DOHH2 (cell line): ENCODE measurements around the gene EVC.

Experiments
- H3F3A ChIP-seq: fragments of 200-600 bp; sonication (generic), shearing (Covaris generic); 2 replicates; pipeline ENCODE4 v1.6.0; 2016; ENCODE audit warnings: antibody characterized with exemption, mild to moderate bottlenecking; ENCODE audit not compliant: control insufficient read depth, insufficient read depth
- H3K27ac ChIP-seq: fragments of 200-600 bp; sonication (generic); 2 replicates; pipeline ENCODE4 v1.5.1; 2014; ENCODE audit warnings: low read depth, mild to moderate bottlenecking, low read length, moderate library complexity
- H3K27me3 ChIP-seq: fragments of 200-600 bp; sonication (generic); 2 replicates; pipeline ENCODE4 v1.6.1; 2014; ENCODE audit warnings: mild to moderate bottlenecking, low read length, mixed read lengths; ENCODE audit not compliant: control insufficient read depth
- H3K36me3 ChIP-seq: fragments of 200-600 bp; sonication (generic); 2 replicates; pipeline ENCODE4 v1.6.1; 2014; ENCODE audit warnings: mild to moderate bottlenecking, low read length, moderate library complexity, mixed read lengths; ENCODE audit not compliant: control insufficient read depth
- H3K4me1 ChIP-seq: fragments of 200-600 bp; sonication (generic); 2 replicates; pipeline ENCODE4 v1.6.1; 2014; ENCODE audit warnings: mild to moderate bottlenecking, low read length, mixed read lengths; ENCODE audit not compliant: control insufficient read depth
- H3K4me2 ChIP-seq: fragments of 200-600 bp; sonication (generic); 2 replicates; pipeline ENCODE4 v1.6.0; 2014; ENCODE audit warnings: mild to moderate bottlenecking, low read length, moderate library complexity
- H3K4me3 ChIP-seq: fragments of 200-600 bp; sonication (generic); 2 replicates; pipeline ENCODE4 v1.5.1; 2014; ENCODE audit warnings: mild to moderate bottlenecking, low read length, mixed read lengths
- H3K79me2 ChIP-seq: fragments of 200-600 bp; sonication (generic); 2 replicates; pipeline ENCODE4 v1.6.1; 2014; ENCODE audit warnings: mild to moderate bottlenecking, low read length, mixed read lengths; ENCODE audit not compliant: control insufficient read depth
- H3K9me2 ChIP-seq: fragments of 200-600 bp; sonication (generic); replicated peaks from 2 replicates; pipeline ENCODE4 v1.6.1; 2014; ENCODE audit warnings: mild to moderate bottlenecking, low read length, mixed read lengths; ENCODE audit not compliant: control insufficient read depth
- H3K9me3 ChIP-seq: fragments of 200-600 bp; sonication (generic); 2 replicates; pipeline ENCODE4 v1.6.1; 2014; ENCODE audit warnings: antibody characterized with exemption, low read length, mixed read lengths; ENCODE audit not compliant: control insufficient read depth, insufficient read depth
- H4K20me1 ChIP-seq: fragments of 200-600 bp; sonication (generic); 2 replicates; pipeline ENCODE4 v1.6.0; 2014; ENCODE audit warnings: low read depth, mild to moderate bottlenecking, antibody characterized with exemption, low read length, moderate library complexity; ENCODE audit not compliant: control insufficient read depth, insufficient read depth
- EZH2phosphoT487 ChIP-seq: fragments of 200-600 bp; sonication (generic); IDR thresholded peaks from 2 replicates; pipeline ENCODE4 v1.6.1; 2017; ENCODE audit warnings: borderline replicate concordance, mild to moderate bottlenecking, antibody characterized with exemption, low read length, moderate library complexity, mixed read lengths
- TF ChIP-seq, protein P1 (sequence below): fragments of 200-600 bp; sonication (generic); IDR thresholded peaks from one replicate; pipeline ENCODE4 v1.5.1; 2014; ENCODE audit warnings: antibody characterized with exemption, mild to moderate bottlenecking, low read depth, low read length; ENCODE audit not compliant: poor library complexity, severe bottlenecking

Gene EVC

DNA sequence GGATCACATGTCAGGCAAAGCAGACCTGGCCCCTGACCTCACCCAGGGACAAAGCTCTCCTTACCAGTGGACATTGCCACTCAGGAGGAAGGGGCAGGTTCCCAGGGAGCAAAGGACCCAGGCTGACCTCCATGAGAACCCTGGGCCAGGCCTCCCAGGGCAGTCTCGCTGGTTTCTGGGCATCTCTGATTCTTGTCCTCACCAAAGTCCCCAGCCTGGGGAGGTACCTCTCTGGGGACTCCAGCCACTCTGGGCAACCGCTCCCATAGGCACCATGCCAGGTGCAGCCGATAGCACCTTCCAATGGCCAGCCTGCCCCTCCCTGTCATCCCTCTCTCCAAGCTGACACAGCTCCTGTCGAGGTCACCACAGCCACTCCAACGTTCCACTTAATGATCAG is 10.5 kb upstream of the EVC start:
- no peaks in the 10 kb centered on the region for H3K9me3 ChIP-seq
- H3K4me1 ChIP-seq: no peaks in the 10 kb centered on the region
- no peak overlapping the region for H3K4me3 ChIP-seq
- no peak for TF ChIP-seq EZH2phosphoT487
- TF ChIP-seq, protein P1, sequence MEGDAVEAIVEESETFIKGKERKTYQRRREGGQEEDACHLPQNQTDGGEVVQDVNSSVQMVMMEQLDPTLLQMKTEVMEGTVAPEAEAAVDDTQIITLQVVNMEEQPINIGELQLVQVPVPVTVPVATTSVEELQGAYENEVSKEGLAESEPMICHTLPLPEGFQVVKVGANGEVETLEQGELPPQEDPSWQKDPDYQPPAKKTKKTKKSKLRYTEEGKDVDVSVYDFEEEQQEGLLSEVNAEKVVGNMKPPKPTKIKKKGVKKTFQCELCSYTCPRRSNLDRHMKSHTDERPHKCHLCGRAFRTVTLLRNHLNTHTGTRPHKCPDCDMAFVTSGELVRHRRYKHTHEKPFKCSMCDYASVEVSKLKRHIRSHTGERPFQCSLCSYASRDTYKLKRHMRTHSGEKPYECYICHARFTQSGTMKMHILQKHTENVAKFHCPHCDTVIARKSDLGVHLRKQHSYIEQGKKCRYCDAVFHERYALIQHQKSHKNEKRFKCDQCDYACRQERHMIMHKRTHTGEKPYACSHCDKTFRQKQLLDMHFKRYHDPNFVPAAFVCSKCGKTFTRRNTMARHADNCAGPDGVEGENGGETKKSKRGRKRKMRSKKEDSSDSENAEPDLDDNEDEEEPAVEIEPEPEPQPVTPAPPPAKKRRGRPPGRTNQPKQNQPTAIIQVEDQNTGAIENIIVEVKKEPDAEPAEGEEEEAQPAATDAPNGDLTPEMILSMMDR: no peak
- H3F3A ChIP-seq: no peaks in the 10 kb centered on the region
- no peaks in the 10 kb centered on the region for H3K9me2 ChIP-seq
- no peaks in the 10 kb centered on the region for H3K27me3 ChIP-seq
- no peaks in the 10 kb centered on the region for H3K79me2 ChIP-seq
- no peaks in the 10 kb centered on the region for H4K20me1 ChIP-seq
- H3K27ac ChIP-seq: no peak overlapping the region
- H3K36me3 ChIP-seq: no peaks in the 10 kb centered on the region
- H3K4me2 ChIP-seq: no peak overlapping the region

DNA sequence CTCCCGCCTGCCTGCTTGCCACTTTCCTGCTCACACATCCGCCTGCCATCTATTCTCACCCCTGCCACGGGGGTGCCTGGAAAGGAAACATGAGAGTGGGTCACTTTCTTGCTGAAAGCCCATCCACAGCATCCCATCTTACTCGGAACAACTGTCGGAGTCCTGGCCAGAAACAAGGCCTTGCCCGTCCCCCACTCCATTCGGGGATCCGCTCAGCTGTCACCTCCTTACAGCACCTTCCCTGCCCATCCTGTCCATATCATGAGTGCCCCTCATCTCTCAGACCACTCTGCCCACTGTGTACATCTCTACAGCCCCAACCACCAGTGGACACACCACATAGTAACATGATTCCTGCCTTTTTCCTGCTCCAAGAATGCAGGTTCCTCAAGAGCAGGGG is 9.0 kb upstream of the EVC start:
- no peak overlapping the region for H3K27ac ChIP-seq
- no peak overlapping the region for H3K4me3 ChIP-seq
- no peaks in the 10 kb centered on the region for H3F3A ChIP-seq
- H3K9me3 ChIP-seq: no peaks in the 10 kb centered on the region
- no peaks in the 10 kb centered on the region for H3K36me3 ChIP-seq
- TF ChIP-seq, protein P1: no peak
- no peak for TF ChIP-seq EZH2phosphoT487
- H3K4me1 ChIP-seq: no peaks in the 10 kb centered on the region
- no peaks in the 10 kb centered on the region for H3K79me2 ChIP-seq
- H3K27me3 ChIP-seq: no peaks in the 10 kb centered on the region
- no peaks in the 10 kb centered on the region for H4K20me1 ChIP-seq
- no peaks in the 10 kb centered on the region for H3K9me2 ChIP-seq
- no peak overlapping the region for H3K4me2 ChIP-seq

DNA sequence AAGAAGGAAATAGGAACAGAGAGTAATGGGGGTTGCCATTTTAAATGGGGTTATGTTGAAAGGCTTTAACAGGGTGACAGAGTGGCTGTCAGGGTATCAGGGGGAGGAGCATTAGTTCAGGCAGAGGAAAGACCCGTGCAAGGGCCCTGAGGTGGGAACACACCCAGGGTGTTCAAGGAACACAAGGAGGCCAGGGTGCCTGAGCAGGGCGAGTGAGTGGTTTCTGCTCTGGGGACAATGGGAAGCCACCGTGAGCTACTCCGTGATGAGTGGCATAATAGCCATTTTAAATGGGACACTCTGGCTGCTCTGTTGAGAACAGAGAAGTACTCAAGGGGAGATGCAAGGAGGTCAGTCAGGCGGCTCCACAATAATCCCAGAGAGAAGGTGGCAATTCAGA is 7.2 kb upstream of the EVC start:
- no peak overlapping the region for H3K4me2 ChIP-seq

More for the DNA sequence above, 7.2 kb upstream of the EVC start:
- Histone ChIP-seq H3K27ac (no peak overlapping the region), H3K9me3 (no peaks in the 10 kb centered on the region), H3F3A (no peaks in the 10 kb centered on the region), H4K20me1 (no peaks in the 10 kb centered on the region), H3K79me2 (no peaks in the 10 kb centered on the region), H3K4me1 (no peaks in the 10 kb centered on the region), H3K36me3 (no peaks in the 10 kb centered on the region), H3K27me3 (no peaks in the 10 kb centered on the region), H3K4me3 (no peak overlapping the region), H3K9me2 (no peaks in the 10 kb centered on the region)
- TF ChIP-seq EZH2phosphoT487: no peak
- TF ChIP-seq, protein P1: no peak
